ENCODE data around the gene TNFSF13. TPM values are rescaled to one million over a fixed set of nuclear protein-coding genes. Genes with fewer than 3 reads are reported as not detected.

TNFSF13 gene
- total RNA-seq, 3 donors from 2014 or later (not counting 1 experiment from before 2014, with no cell fraction given), result 2.7 to 11.1 (median 2.7) TPM

DNA sequence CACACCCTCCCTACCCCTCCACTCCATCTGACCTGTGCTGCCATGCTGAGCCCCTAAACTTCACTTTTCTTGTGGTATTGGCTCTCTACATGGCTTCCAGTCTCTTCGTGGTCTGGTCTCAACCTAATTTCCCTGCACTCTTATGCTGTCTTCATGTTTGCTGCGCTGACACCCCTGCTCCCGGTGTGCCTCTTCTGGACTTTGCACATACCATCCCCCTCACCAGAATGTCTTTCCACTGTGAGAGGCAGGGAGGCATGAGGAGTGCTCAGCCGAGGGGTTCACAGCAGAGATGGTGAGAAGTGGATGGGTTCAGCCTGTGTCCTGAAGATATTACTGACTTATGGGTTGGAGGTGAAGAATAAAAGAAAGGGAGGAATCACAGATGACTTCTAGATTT is 7.2 kb upstream of the TNFSF13 start:
- Mint-ChIP-seq H3K9me3 (no peaks in the 10 kb centered on the region), H3K4me3 (no peak overlapping the region), H3K27ac (peak overlapping the region; percentile 72 to 86), H3K27me3 (ENCODE audit: low read depth in 2 of 2) (no peaks in the 10 kb centered on the region), H3K4me1 (peaks cover 58 to 75% of the 10 kb centered on the region in 2 donors), H3K36me3 (no peaks in the 10 kb centered on the region)
- 72% methylated on average over 3 of the region's 4 CpGs for WGBS (ENCODE audit: insufficient coverage)
- H3K27ac ChIP-seq (ENCODE audit: low read length), result peak overlapping the region; percentile 18
- ATAC-seq, result no peak
- intact Hi-C loops (cut with micrococcal nuclease), result no loop called here
- no peaks in the 10 kb centered on the region for H3K27me3 ChIP-seq (ENCODE audit: control insufficient read depth, insufficient read depth, low read length)
- H3K4me3 ChIP-seq (ENCODE audit: low read length), result no peak overlapping the region
- H3K36me3 ChIP-seq (ENCODE audit: control insufficient read depth, insufficient read depth, low read length), result peaks cover 2% of the 10 kb centered on the region
- H3K9me3 ChIP-seq (ENCODE audit: control insufficient read depth, insufficient read depth, low read length), result no peaks in the 10 kb centered on the region
- DNase-seq, result no peak
- TF ChIP-seq CTCF (IDR thresholded peaks at IDR 0.05), result no peak
- H3K4me1 ChIP-seq (ENCODE audit: control insufficient read depth, insufficient read depth, low read length), result peaks cover 56% of the 10 kb centered on the region

GRCh38 chr17:7552621-7553051 is 5.9 kb upstream of the TNFSF13 start:
- peak in 1 of 2 donors; percentile 70 for DNase-seq
- intact Hi-C loops (cut with micrococcal nuclease), result no loop called here
- no peak for TF ChIP-seq CTCF (IDR thresholded peaks at IDR 0.05)

DNA sequence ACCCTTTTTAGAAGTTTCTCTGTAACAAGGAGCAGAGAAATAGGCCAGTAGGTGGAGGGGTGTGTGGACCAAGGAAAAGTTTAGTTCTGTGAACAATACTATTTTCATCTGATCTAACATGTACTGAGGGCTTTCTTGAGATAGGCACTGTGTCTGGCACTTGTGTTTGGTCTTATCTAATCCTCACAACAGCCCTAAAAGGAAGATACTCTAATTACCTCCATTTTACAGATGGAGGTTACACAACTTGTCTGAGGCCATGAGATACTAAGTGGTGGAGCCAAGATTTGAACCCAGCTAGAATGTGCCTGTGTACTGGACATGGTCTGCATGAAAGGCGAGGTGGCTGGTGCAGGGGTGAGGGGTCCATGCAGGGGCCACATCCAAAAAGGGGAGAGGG is 5.2 kb upstream of the TNFSF13 start:
- no peak for DNase-seq
- no peaks in the 10 kb centered on the region for H3K9me3 ChIP-seq (ENCODE audit: control insufficient read depth, insufficient read depth, low read length)
- H3K27ac Mint-ChIP-seq, result peak overlapping the region; percentile 72 to 86
- H3K4me3 Mint-ChIP-seq, result no peak overlapping the region
- peaks cover 60% of the 10 kb centered on the region for H3K4me1 ChIP-seq (ENCODE audit: control insufficient read depth, insufficient read depth, low read length)
- H3K36me3 Mint-ChIP-seq, result no peaks in the 10 kb centered on the region
- no peak for TF ChIP-seq CTCF (IDR thresholded peaks at IDR 0.05)
- no peaks in the 10 kb centered on the region for H3K27me3 Mint-ChIP-seq (ENCODE audit: low read depth in 2 of 2)
- no peak overlapping the region for H3K4me3 ChIP-seq (ENCODE audit: low read length)
- peaks cover 2% of the 10 kb centered on the region for H3K36me3 ChIP-seq (ENCODE audit: control insufficient read depth, insufficient read depth, low read length)
- peak overlapping the region; percentile 72 for H3K27ac ChIP-seq (ENCODE audit: low read length)
- peaks cover 47 to 65% of the 10 kb centered on the region in 2 donors for H3K4me1 Mint-ChIP-seq
- intact Hi-C loops (cut with micrococcal nuclease), result no loop called here
- no peaks in the 10 kb centered on the region for H3K27me3 ChIP-seq (ENCODE audit: control insufficient read depth, insufficient read depth, low read length)
- 89% methylated on average over 1 of the region's 1 CpG for WGBS (ENCODE audit: insufficient coverage)
- no peaks in the 10 kb centered on the region for H3K9me3 Mint-ChIP-seq
- no peak for ATAC-seq

More at GRCh38 chr17:7552621-7553051, 5.9 kb upstream of the TNFSF13 start:
- H3K4me1 Mint-ChIP-seq, result peaks cover 54 to 71% of the 10 kb centered on the region in 2 donors
- no peaks in the 10 kb centered on the region for H3K27me3 Mint-ChIP-seq (ENCODE audit: low read depth in 2 of 2)
- peak overlapping the region; percentile 72 to 86 for H3K27ac Mint-ChIP-seq
- peak in 2 of 3 donors; percentile 45 for ATAC-seq
- peaks cover 2% of the 10 kb centered on the region for H3K36me3 ChIP-seq (ENCODE audit: control insufficient read depth, insufficient read depth, low read length)
- no peak overlapping the region for H3K4me3 ChIP-seq (ENCODE audit: low read length)
- H3K4me1 ChIP-seq (ENCODE audit: control insufficient read depth, insufficient read depth, low read length), result peaks cover 60% of the 10 kb centered on the region
- peak overlapping the region; percentile 61 for H3K4me3 Mint-ChIP-seq
- H3K9me3 ChIP-seq (ENCODE audit: control insufficient read depth, insufficient read depth, low read length), result no peaks in the 10 kb centered on the region
- H3K27me3 ChIP-seq (ENCODE audit: control insufficient read depth, insufficient read depth, low read length), result no peaks in the 10 kb centered on the region
- peak overlapping the region; percentile 72 for H3K27ac ChIP-seq (ENCODE audit: low read length)
- no peaks in the 10 kb centered on the region for H3K9me3 Mint-ChIP-seq
- WGBS (ENCODE audit: insufficient coverage), result 8% methylated on average over 6 of the region's 6 CpGs
- H3K36me3 Mint-ChIP-seq, result no peaks in the 10 kb centered on the region

- peaks cover 59% of the 10 kb centered on the region for H3K4me1 ChIP-seq (ENCODE audit: control insufficient read depth, insufficient read depth, low read length)
- H3K27ac ChIP-seq (ENCODE audit: low read length), result no peak overlapping the region
- Mint-ChIP-seq H3K4me3 (no peak overlapping the region), H3K27ac (peak overlapping the region; percentile 20 to 46), H3K9me3 (no peaks in the 10 kb centered on the region), H3K36me3 (no peaks in the 10 kb centered on the region), H3K27me3 (ENCODE audit: low read depth in 2 of 2) (no peaks in the 10 kb centered on the region), H3K4me1 (peaks cover 38 to 62% of the 10 kb centered on the region in 2 donors)
- peaks cover 2% of the 10 kb centered on the region for H3K36me3 ChIP-seq (ENCODE audit: control insufficient read depth, insufficient read depth, low read length)
- H3K4me3 ChIP-seq (ENCODE audit: low read length), result no peak overlapping the region
- H3K27me3 ChIP-seq (ENCODE audit: control insufficient read depth, insufficient read depth, low read length), result no peaks in the 10 kb centered on the region
- 86% methylated on average over 10 of the region's 10 CpGs for WGBS (ENCODE audit: insufficient coverage)
- ATAC-seq (no peak), DNase-seq (no peak)
- H3K9me3 ChIP-seq (ENCODE audit: control insufficient read depth, insufficient read depth, low read length), result no peaks in the 10 kb centered on the region
- TF ChIP-seq CTCF (IDR thresholded peaks at IDR 0.05), result no peak
- intact Hi-C loops (cut with micrococcal nuclease), result no loop called here
These were observed 3.1 kb upstream of the TNFSF13 start for GRCh38 chr17:7555320-7555948.

Measured in natural killer cell (primary cell).